OCI-M1 (cell line): Measurements from ENCODE around the gene SERPINA3.
"Not testable (repeated sequence)": the region's sequence is repeated elsewhere in the genome, so short reads cannot be mapped to it uniquely, and the experiment has no call there.

Experiments used
- DNase-seq: peaks from one replicate; lab custom pipeline; 2025; lab: John Stamatoyannopoulos, UW

The SERPINA3 gene

GRCh38 chr14:94612174-94612573 lies at the start of gene SERPINA3:
SERPINA3 (plus strand) TSS chr14:94612391; CDS start chr14:94614442, 2,051 bp downstream.
- DNase-seq: no peak

- DNase-seq: no peak
Observed at GRCh38 chr14:94562941-94563883, 49.0 kb upstream of the SERPINA3 start.

GRCh38 chr14:94564381-94564780 lies 47.8 kb upstream of the SERPINA3 start:
- DNase-seq: no peak

GRCh38 chr14:94568186-94568585 lies 44.0 kb upstream of the SERPINA3 start:
- DNase-seq: no peak

- no peak for DNase-seq
Observed at GRCh38 chr14:94569381-94570001, 42.7 kb upstream of the SERPINA3 start.

GRCh38 chr14:94570002-94570400 lies 42.2 kb upstream of the SERPINA3 start:
- DNase-seq: no peak

- no peak for DNase-seq
Observed at GRCh38 chr14:94570440-94570839, 41.8 kb upstream of the SERPINA3 start.

GRCh38 chr14:94571395-94571794 lies 40.8 kb upstream of the SERPINA3 start:
- DNase-seq: no peak

- DNase-seq: no peak
Observed at GRCh38 chr14:94571950-94572349, 40.2 kb upstream of the SERPINA3 start.

GRCh38 chr14:94572637-94573303 lies 39.4 kb upstream of the SERPINA3 start:
- DNase-seq: no peak

GRCh38 chr14:94573475-94574277 lies 38.5 kb upstream of the SERPINA3 start:
- no peak for DNase-seq

GRCh38 chr14:94574336-94574735 lies 37.9 kb upstream of the SERPINA3 start:
- no peak for DNase-seq

- DNase-seq: no peak
Observed at GRCh38 chr14:94575730-94576585, 36.2 kb upstream of the SERPINA3 start.

GRCh38 chr14:94577472-94577871 lies 34.7 kb upstream of the SERPINA3 start:
- not testable (repeated sequence) for DNase-seq

- no peak for DNase-seq
Observed at GRCh38 chr14:94578712-94579111, 33.5 kb upstream of the SERPINA3 start.

GRCh38 chr14:94581127-94581999 lies 30.8 kb upstream of the SERPINA3 start, which contains the start of gene SERPINA5:
SERPINA5 (plus strand) TSS chr14:94581426; CDS start chr14:94587363, 5,937 bp downstream.
- no peak for DNase-seq

GRCh38 chr14:94582199-94582750 lies 29.9 kb upstream of the SERPINA3 start:
- DNase-seq: no peak

GRCh38 chr14:94582851-94583250 lies 29.3 kb upstream of the SERPINA3 start:
- no peak for DNase-seq

- no peak for DNase-seq
Observed at GRCh38 chr14:94583557-94583956, 28.6 kb upstream of the SERPINA3 start.
